HG03066 (cell line): ENCODE measurements around the gene C3orf49.
A peak's percentile ranks its signal among the peaks of the same experiment; 100 is the strongest.

Experiments
- ATAC-seq: cut with Tn5 transposase; IDR thresholded peaks from one replicate; pipeline ENCODE4 v1.9.1; 2021; ENCODE audit warnings: low read depth; ENCODE audit not compliant: unreplicated experiment

The C3orf49 gene, protein sequence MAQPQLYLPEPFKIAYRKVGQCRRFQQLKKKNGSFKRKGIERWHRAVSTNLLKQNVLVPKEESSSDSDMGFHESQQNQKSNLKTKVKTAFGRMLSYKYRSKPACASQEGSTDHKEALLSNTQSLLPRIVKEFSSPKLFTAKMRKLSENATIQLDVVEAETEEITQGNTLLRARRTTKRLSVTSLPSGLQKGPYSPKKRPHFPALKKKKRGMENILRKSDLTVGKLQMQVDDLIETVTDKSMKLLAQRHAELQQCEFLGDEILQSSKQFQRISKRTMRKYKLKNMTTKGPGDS

DNA sequence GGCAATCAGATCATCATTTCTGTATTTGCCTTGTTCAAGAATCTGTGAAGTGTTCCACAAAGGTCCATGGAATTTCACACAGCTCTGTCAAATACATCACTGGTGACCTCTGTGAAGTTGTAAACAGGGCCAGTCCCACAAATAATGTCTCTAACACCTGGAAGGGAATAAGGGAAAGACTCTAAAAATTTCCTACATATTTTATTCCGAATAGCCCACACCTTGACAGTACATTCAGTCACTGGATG is at the start of gene C3orf49:
C3orf49 (plus strand) TSS at position 149 of the 248 bp plus-strand sequence. CDS start 173 bp downstream, outside the sequence.
- no peak for ATAC-seq

DNA sequence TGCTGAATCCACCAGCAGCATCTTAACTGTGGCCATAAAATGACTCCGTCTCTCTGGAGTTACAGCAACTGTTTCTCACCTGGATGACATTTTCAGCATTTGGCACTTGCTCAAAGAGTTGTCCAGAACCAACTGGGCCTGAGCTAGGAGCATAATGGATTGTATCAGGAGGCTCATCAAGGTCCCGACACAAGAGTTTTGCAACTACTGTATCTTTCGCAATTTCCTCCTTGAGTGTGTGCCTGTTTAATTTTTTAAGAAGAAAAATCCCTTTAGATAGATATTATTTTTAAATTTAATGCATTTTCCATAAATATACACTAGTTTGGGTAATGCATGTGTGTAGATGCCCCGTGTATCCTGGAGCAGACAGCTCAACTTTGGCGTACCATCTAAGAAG is 44.3 kb upstream of the C3orf49 start:
- no peak for ATAC-seq

DNA sequence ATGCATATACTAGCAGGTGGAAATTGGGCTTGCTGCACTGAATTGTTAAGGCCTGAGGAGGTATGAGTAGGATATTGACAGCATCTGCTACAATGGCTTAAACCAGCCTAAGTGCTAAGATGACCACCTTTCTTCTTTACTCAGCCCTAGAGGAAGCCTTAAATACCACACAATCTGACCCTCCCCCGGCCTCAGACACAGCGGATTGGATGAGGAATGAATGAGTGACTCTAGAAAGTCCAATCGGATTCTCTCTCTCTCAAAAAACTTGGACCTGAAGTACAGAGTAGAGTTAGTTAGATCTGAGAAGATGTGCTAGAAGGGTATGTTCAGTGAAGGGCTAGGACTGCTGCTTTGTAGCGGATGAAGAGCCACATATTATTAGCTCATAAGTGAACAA is 39.9 kb upstream of the C3orf49 start:
- ATAC-seq, result no peak

DNA sequence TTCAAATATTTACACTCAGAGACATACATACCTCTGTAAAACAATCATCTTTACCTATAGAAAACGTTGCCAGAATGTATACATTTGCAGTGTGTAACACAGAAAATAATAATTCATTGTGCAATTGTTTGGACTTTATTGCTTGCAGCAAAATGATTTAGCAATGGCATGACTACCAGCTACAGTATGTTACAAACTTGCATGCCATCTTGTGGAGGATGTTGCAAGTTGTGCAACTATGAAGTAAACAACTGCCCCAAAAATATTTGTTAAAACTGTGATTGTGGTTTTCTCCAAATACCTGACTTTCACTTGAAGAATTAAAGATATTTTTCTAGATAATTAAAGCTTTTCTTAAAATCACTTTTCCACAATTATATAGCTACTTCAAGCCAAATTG is 27.1 kb upstream of the C3orf49 start:
- no peak for ATAC-seq

DNA sequence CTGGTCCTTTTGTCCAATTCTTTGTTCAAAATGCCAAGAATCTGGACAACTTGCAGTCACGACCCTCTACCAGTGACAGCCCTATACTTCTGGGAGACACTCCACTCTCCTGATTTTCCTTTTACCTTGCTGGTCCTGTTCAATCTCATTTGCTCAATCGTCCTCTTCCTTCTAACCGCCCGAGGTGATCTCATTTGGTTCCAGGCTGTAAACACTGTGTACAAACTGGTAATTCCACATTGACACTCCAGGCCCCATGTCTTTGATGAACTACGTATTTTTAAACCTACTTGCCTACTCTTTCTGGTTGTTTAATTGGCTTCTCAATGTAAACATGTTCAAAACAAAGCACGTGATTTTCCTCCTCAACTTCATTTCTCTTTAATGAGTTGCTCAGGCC is 23.7 kb upstream of the C3orf49 start:
- no peak for ATAC-seq

DNA sequence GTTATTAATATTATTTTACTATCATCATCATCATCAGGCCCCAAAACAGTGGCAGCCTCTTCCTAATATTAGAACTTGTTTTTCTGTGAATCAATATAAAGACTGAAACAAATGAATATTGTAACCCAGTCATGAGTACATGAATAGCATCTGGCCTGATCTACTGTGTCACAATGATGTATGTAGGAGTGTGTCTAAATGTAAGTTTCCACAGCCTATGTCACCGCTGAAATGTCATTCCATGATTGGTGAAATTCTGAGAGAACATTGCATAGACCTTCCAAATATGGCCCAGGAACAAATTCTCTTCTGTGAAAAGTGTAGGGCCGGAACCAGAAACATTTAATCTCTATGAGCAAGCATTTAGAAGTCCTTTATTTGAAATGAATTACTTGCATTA is 20.6 kb upstream of the C3orf49 start:
- no peak for ATAC-seq

DNA sequence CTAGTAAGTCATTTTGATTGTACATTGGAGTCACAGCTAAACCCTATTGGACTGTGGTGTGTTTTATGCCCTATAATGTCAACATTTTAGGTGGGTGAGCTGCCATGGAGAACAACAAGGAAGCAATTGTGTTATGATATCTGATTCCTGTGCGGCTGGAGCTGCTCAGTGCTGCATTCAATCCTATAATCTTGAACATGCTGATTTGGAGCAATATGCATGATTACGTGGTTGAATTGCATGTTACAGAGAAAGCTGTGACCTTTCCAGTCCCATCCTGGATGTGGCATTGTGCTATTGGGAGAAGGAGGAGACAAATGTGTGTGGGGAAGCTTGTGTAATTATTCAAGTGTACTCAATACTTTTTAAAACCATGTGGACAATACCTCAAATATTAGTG is 20.1 kb upstream of the C3orf49 start:
- ATAC-seq, result no peak

DNA sequence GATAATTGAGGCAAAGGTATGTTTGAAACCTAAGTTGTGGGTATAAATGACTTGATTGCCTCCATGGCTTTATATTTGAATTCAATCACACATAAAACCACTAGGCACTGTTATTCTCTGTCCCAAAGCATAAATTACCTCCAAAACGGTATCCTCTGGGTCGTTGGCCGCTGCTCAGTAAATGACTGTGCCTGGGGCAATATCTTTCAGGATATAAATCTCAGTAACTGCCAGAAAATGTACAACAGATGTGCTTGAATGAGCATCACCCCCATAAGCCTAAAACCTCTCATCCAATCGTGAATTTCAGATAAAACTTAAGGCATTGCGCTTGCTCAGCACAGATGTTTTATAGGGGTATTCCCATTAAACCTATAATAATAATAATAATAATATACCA is 19.0 kb upstream of the C3orf49 start:
- ATAC-seq, result no peak

DNA sequence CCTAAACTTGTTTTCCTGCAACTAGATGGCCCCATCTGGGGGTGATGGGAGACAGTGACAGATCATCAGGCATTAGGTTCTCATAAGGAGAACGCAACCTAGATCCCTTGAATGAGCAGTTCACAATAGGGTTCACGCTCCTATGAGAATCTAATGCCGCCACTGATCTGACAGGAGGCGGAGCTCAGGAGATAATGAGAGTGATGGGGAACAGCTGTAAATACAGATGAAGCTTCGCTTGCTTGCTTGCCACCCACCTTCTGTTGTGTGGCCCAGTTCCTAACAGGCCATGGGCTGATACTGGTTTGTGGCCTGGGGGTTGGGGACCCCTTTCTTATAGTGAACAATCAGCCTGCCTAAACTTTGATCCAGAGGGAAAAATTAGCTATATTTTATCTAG is 15.2 kb upstream of the C3orf49 start:
- no peak for ATAC-seq

DNA sequence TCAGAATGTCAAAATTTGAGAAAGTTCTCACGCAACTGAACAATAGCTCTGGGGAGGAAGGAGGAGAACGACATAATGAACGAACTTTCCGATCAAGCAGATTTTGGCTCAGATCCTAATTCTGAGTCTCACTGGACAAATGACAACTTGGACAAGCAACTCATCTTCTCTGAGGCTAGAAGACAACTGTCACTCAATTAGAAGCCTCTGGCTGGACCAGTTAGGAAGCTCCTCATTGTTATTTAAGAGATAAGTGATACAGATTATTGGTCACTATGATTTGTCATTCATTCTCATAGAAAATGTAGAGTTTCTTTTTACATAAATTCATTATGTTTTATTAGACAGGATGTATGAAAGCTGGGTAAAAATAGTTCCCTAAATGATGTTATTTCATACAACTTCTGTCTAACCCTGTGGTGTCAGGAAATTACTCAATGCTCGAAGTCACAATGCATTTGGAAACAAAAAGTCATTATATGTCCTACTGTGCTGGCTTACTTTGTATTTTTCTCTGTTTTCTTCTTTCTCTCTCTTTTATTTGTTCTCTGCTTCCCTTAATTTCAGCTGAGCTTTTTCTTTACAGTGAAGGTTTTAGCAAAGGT is 11.0 kb upstream of the C3orf49 start:
- ATAC-seq, result no peak

DNA sequence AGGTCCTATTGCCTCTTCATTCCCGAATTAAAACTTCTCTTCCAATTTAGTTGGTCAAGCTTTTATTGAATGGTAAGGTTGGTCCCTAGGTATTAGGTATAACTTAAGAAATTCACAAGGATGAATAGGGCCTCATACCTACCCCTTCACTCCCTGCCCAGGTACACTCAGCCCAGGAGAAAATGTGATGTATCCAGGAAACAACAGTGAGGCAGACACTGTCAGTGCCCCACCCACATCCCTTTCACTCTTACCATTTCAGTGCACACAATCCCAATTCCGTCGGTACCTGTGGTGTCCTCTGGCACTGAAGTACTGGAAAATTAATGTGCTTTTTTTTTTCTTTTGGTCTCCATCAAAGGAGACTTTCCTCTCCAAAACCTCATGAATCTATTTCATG is 10.5 kb upstream of the C3orf49 start:
- no peak for ATAC-seq

DNA sequence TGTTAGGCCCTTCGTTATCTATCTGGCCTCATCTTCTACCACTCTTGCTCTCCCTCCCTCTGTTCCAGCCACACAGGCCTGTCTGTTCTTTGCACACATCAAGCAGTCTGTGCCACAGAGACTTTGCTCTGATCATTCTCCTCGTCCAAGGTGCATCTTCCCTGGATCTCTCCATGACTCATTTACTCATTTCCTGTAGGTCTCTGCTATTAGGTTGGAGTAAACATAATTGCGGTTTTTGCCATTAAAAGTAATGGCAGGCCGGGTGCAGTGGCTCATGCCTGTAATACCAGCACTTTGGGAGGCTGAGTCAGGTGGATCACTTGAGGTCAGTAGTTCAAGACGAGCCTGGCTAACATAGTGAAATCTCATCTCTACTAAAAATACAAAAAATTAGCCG is 9.5 kb upstream of the C3orf49 start:
- no peak for ATAC-seq

DNA sequence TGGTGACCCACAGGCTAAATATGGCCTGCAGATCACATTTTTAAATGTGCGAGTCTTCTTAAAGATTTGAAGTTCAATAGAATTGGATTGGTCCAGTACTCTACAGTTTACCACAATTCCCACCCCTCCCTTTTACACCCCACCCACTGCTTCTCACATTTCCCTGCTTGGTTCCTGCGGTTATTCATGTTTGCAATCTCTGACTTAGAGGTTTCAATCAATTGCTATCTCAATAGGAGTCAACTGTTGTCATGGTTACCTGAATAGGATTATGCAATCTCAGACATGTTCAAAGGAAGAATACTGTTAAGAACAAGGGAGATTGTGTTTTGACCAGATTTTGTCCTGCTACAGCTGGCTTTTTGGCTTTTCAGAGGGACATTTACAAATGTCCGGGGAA is 4.9 kb upstream of the C3orf49 start:
- no peak for ATAC-seq

DNA sequence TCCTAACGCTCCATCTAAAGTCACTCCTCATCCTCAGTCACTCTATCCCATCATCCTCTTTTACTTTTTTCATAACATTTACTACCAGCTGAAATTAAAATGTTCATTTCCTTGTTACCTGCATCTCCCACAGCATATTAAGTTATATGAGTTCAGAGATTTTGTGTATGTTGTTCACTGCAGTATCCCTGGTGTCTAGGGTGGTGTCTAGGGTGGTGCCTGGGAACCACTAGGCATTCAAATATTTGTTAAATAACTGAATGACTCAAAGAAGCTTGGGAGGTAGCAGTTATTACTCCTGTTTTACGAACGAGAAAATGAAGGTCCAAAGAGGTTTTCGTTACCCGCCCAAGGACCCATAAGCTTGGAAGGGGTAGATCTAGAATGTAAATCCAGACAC is 1.9 kb upstream of the C3orf49 start:
- ATAC-seq, result no peak

DNA sequence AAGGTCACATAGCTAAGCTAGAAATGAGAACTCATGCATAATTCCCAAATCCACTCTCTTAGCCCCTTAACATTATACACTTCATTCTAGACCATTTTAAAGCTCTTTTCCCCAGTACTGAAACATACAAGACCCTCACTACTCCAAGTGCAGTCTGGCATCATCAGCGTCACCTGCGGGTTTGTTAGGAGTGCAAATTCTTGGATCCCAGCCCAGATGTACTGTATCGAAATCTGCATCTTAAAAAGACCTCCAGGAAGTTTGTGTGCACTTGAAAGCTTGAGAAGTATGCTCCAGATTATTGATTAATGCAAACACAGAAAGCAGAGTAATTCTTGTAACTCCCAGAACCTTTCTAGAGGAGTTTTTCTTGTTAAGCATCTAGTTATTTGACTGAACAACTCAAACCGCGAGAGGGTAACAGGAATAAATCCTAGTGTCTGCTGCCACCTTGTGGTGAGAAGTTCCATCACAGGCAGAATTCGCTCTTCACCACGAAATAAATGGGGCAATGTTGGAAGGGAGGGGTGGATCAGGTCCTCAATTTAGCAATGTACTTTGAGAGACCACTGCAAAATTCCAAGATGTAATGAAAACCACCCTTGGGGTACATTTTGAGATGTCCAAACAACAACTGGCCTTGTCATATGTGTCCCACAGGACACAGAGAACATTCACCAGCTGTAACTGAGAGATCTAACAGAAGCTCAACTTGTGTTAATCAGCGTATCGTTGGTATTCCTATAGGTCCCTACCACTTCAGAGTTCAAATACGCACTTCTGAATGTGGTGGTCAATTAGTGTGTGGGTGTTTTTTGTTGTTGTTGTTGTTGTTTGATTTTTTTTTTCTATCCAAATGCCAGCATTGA is 583 bp upstream of the C3orf49 start:
- ATAC-seq, result peak; percentile 59

DNA sequence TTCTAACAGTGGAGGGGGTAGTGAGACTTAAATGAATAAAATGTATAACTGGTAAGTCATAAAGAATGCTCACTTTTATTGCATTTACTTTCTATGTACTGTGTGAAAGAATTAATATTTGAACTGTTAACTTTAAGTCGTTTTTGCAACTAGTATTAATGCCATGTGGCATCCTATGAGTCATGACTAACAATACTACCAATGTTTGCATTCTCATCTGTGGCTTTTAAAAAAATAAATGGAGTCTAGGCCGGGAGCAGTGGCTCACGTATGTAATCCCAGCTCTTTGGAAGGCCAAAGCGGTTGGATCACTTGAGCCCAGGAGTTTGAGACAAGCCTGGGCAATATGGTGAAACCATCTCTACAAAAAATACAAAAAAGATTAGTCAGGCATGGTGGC is 5.2 kb downstream of the C3orf49 start:
- ATAC-seq, result no peak

DNA sequence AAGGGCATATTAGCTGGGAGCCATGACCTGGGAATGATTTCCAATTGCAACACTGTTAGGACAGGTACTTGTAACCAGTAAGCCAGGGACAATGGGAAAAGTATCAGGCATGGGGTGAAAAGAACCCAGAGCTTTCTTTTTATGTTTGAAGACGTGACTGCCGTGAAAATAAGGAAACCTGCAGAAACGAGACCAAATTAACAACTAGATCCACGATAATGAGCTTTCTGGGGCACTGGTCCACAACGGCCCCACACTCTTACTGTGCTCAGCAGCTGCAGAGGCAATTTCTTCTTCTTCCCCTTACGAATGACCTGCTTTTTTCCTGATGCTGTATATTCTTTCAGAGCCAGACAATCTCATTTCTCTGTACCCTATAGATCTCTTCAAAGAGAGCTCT is 11.4 kb downstream of the C3orf49 start:
- no peak for ATAC-seq

DNA sequence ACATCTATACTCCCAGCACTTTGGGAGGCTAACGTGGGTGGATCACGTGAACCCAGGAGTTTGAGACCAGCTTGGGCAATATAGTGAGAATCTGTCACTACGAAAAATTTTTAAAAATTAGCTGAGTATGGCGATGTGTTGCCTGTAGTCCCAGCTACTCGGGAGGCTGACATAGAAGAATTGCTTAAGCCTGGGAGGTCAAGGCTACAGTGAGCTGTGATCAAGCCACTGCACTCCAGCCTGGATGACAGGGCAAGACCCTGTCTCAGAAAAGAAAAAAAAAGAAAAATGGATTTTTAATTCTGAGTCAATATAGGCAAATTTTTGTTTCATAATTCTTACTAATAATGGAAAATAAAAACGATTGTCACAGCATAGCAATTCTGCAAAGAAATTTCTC is 13.3 kb downstream of the C3orf49 start:
- ATAC-seq, result no peak

DNA sequence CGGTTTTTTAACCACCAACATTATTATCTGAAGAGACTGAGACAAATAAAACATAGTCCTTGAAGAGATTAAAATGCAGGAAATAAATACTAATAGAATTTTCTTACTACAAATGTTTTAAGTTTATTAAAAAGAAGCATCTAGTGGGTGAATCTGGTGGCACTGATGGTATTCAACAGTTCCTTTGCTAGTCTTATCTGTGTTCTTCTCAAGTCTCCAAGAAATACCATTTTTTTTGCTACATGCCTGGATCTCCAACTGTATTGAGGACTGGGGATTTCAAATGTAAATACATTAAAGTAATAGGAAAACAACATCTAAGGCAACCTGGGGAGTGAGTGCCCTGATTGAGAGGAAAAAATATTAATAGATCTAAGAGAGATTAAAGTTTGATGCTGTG is 22.6 kb downstream of the C3orf49 start:
- ATAC-seq, result no peak

DNA sequence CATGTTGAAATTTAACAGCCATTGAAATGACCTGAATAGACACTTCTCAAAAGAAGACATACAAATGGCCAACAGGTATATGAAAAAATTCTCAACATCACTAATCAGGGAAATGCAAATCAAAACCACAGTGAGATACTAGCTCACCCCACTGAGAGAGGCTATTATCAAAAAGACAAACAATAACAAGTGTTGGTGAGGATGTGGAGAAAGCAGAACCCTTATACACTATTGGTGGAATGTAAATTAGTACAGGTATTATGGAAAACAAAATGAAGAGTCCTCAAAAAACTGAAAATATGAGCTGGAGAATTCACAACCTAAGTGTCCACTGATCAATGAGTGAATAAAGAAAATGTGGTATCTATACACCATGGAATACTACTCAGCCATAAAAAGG is 23.0 kb downstream of the C3orf49 start:
- ATAC-seq, result no peak

DNA sequence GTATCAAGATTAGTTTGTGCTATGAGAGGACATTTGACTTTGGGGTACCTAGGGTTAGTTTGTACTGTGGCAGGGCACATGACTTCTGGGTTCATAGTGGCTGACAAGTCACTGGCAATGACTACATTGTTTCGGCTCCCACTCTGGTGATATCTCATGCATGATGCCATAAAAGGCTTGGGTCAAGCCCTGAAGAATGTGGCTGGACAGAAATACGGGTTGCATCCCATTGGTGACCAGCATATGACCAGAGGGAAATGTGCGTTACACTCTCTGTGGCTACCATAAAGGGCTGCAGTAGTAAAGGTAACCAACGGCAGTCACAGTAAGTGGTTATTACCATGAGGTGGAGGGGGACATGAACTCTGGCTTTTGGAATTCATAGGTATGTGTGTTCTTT is 26.1 kb downstream of the C3orf49 start:
- no peak for ATAC-seq
